VCaP (cell line): Measurements from ENCODE around the gene CHADL.

Source experiments
- H3K27ac ChIP-seq: fragments of 450-650 bp; 2 replicates; pipeline ENCODE4 v1.5.1; 2017
- TF ChIP-seq, protein P1 (sequence below): fragments of 450-650 bp; conservative IDR thresholded peaks from 2 replicates; pipeline ENCODE4 v1.5.1; 2017; ENCODE audit warnings: mild to moderate bottlenecking, moderate library complexity

CHADL gene

DNA sequence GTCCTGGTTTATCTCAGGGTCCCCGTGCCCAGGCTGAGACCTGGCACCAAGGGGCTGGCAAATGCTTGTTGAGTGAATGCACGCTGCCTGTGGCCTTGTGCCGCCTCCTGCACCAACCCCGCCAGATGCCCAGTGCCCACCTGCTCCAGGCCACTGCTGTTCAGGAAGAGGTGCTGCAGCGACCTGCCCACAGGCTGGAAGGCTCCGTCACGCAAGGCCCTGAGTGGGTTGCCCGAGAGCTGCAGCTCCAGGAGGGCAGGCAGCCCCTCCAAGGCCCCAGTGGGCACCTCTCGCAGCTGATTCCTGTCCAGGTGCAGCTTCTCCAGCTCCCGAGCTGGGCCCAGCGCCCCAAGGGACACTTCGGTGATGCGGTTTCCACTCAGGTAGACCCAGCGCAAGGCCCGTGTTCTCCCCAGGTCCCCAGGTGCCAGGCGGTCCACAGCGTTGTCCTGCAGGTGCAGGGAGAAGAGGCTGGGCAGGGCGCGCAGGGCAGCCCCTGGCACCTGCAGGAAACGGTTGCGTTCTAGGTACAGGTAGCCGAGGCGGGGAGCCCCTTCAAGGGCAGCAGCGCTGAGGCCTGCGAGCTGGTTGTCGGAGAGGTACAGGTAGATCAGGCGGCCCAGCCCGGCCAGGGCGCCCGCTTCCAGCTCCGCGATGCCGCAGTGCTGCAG, 3.6 kb downstream of the CHADL start:
- TF ChIP-seq, protein P1, sequence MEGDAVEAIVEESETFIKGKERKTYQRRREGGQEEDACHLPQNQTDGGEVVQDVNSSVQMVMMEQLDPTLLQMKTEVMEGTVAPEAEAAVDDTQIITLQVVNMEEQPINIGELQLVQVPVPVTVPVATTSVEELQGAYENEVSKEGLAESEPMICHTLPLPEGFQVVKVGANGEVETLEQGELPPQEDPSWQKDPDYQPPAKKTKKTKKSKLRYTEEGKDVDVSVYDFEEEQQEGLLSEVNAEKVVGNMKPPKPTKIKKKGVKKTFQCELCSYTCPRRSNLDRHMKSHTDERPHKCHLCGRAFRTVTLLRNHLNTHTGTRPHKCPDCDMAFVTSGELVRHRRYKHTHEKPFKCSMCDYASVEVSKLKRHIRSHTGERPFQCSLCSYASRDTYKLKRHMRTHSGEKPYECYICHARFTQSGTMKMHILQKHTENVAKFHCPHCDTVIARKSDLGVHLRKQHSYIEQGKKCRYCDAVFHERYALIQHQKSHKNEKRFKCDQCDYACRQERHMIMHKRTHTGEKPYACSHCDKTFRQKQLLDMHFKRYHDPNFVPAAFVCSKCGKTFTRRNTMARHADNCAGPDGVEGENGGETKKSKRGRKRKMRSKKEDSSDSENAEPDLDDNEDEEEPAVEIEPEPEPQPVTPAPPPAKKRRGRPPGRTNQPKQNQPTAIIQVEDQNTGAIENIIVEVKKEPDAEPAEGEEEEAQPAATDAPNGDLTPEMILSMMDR: no peak
- peak overlapping the region; percentile 88 for H3K27ac ChIP-seq

DNA sequence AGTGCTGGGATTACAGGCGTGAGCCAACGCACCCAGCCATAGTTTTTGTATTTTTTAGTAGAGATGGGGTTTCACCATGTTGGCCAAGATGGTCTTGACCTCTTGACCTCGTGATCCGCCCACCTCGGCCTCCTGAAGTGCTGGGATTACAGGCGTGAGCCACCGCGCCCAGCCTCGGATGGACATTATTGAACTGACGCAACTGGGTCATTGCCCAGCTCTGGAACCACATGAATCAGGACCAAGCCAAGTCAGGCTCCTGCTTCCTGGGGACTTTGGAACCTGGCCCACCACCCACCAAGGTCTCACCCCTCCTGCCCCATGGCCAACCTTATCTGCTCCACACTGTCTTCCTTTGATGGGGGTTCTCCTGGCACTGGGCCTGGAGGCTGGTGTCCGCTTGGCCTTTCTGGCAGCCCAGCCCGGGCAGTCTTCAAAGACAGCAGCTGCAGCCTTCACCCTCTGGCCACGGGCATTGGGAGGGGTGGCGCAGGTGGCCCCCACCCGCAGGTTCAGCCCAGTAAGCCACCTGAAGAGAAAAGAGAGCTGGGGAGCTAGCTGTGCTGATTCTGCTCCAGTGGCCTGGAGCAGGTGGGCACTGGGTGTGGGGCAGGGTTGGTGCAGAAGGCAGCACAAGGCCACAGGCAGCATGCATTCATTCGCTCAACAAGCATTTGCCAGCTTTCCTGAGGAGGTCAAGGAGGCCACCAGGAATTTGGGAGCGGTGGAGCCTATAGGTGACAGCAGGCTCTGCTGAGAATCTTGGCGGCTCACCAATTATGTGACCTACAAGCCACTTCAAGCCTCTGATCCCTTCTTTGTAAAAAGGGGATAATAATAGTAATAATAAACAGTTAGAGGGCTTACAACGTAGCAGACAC, 5.7 kb downstream of the CHADL start:
- H3K27ac ChIP-seq: no peak overlapping the region
- TF ChIP-seq, protein P1: no peak

DNA sequence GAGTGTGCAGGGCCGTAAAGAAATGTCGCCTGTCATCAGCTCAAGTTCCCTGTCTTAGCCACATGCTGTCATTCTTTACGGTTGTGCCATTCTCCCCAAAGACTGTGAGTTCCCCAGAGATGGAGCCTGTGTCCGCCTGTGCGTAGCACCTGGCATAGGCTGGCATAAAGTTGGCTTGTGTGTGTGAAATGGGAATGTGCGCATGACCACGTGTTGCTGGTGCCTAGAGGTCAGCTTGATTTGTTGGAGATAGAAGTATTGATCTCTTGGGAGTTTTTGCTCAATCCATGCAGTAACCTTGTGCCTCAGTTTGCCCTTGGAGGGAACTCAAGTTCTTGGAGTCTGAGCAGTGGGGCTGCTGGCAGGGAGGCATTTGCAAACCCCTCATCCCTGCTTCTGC, 9.4 kb downstream of the CHADL start:
- TF ChIP-seq, protein P1: no peak
- H3K27ac ChIP-seq: no peak overlapping the region

DNA sequence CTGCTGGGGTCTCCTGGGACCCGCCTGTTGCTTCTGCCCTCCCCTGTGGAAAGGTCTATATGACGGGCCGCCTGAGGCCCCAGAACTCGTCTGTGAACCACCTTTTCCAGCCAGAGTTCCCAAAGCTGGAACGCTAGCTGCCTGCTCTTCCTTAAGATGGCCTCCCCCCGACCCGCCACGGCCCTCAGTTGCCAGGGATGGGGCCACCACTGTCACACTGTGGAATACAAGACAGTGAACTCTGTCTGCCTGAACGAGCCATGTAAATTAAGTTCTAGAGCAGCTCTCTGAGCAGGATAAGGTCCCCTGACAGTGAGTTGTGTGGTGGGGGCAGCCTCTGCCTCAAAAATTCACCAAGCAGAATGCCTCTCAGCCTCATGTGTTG, 10.3 kb downstream of the CHADL start:
- TF ChIP-seq, protein P1: no peak
- no peak overlapping the region for H3K27ac ChIP-seq

DNA sequence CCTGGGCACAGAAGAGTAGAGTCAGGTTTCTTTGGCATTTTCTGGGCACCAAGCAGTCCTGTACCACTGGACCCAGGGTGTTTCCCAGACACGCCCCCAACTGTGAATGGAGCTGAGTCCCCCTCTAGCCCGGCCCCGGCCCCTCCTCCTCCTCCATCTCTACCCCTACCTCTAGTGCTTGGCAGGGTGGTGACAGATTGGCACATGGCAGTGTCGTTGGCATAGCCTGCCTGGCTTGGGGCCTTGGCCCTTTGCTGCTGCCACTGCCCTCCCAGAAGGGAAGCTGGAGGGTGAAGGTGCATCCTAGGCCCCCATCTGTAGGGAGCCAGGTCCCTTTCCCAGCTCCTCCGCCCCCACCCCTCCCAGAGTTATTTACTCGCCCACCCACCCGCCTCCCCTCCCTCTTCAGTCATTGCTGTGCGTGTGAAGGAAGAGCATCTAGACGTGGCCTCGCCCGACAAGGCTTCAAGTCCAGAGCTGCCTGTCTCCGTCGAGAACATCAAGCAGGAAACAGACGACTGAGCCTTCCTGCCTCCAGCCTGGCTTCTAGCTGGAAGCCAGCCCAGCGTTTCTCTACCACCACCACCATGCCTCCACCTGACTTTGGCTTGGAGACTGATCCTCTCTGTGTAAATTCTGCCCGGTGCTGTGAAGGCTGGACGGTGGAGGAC, 10.9 kb downstream of the CHADL start:
- no peak overlapping the region for H3K27ac ChIP-seq
- TF ChIP-seq, protein P1: no peak

DNA sequence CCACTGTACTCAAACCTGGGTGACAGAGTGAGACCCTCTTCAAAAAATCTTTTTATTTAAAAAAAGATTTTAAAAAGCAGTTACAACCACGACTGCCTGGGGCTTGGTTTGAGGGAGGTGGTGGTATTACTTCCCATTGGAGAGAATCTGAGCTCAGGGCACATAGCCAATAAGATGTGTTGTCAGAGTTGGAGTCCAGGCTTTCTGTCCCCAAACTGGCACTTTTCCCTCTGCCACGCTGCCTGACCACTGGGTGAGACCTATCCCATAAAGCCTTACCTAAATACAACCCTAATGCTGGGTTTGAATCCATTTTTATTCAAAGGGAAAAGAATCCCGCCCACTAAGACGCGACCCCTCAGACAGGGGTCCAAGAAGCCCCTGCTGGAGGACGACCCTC, 11.5 kb downstream of the CHADL start:
- no peak overlapping the region for H3K27ac ChIP-seq
- TF ChIP-seq, protein P1: no peak
